OCI-LY1 (cell line): ENCODE measurements around the gene ZNF662.

Source experiments
- H2AFZ ChIP-seq: fragments of 200-600 bp; sonication (generic), shearing (Covaris generic); 2 replicates; pipeline ENCODE4 v1.6.0; 2014; ENCODE audit warnings: antibody characterized with exemption, mild to moderate bottlenecking, low read length
- H3F3A ChIP-seq: fragments of 200-600 bp; sonication (generic), shearing (Covaris generic); 2 replicates; pipeline ENCODE4 v1.6.0; 2014; ENCODE audit warnings: mild to moderate bottlenecking, antibody characterized with exemption, low read length, moderate library complexity; ENCODE audit not compliant: insufficient read depth
- H3K27ac ChIP-seq: fragments of 200-600 bp; sonication (generic); 2 replicates; pipeline ENCODE4 v1.5.1; 2014; ENCODE audit warnings: low read length, mixed run types, mild to moderate bottlenecking, low read depth; ENCODE audit not compliant: poor library complexity, severe bottlenecking
- H3K27me3 ChIP-seq: fragments of 200-600 bp; sonication (generic); 2 replicates; pipeline ENCODE4 v1.6.0; 2014; ENCODE audit warnings: antibody characterized with exemption, mild to moderate bottlenecking, low read length, moderate library complexity; ENCODE audit not compliant: insufficient read depth
- H3K36me3 ChIP-seq: fragments of 200-600 bp; sonication (generic); 2 replicates; pipeline ENCODE4 v1.6.1; 2014; ENCODE audit warnings: mild to moderate bottlenecking, antibody characterized with exemption, low read length, moderate library complexity, mixed read lengths; ENCODE audit not compliant: insufficient read depth
- H3K4me1 ChIP-seq: fragments of 200-600 bp; sonication (generic); 2 replicates; pipeline ENCODE4 v1.5.1; 2014; ENCODE audit warnings: mild to moderate bottlenecking, low read length, moderate library complexity; ENCODE audit not compliant: insufficient read depth, severe bottlenecking
- H3K4me2 ChIP-seq: fragments of 200-600 bp; sonication (generic), shearing (Covaris generic); 2 replicates; pipeline ENCODE4 v1.6.1; 2014; ENCODE audit warnings: low read length
- H3K4me3 ChIP-seq: fragments of 200-600 bp; sonication (generic); 2 replicates; pipeline ENCODE4 v1.5.1; 2014; ENCODE audit warnings: low read length, low read depth, mild to moderate bottlenecking, mixed read lengths; ENCODE audit not compliant: poor library complexity, severe bottlenecking
- H3K79me2 ChIP-seq: fragments of 200-600 bp; shearing (Covaris generic); 2 replicates; pipeline ENCODE4 v1.6.1; 2016; ENCODE audit warnings: mixed run types, low read length, mixed read lengths; ENCODE audit not compliant: insufficient read depth
- H3K9ac ChIP-seq: fragments of 200-600 bp; sonication (generic), shearing (Covaris generic); 2 replicates; pipeline ENCODE4 v1.6.1; 2014; ENCODE audit warnings: mild to moderate bottlenecking, low read length, mixed read lengths
- H3K9me2 ChIP-seq: fragments of 200-600 bp; sonication (generic), shearing (Covaris generic); 2 replicates; pipeline ENCODE4 v1.6.1; 2014; ENCODE audit warnings: low read depth, mild to moderate bottlenecking, low read length, mixed read lengths
- H3K9me3 ChIP-seq: fragments of 200-600 bp; shearing (Covaris generic); 2 replicates; pipeline ENCODE4 v1.6.1; 2014; ENCODE audit warnings: low read length, mixed read lengths
- H4K20me1 ChIP-seq: fragments of 200-600 bp; sonication (generic), shearing (Covaris generic); 2 replicates; pipeline ENCODE4 v1.6.0; 2016; ENCODE audit warnings: mild to moderate bottlenecking, low read length; ENCODE audit not compliant: insufficient read depth
- CTCF ChIP-seq: fragments of 200-600 bp; sonication (generic), shearing (Covaris generic); IDR thresholded peaks from 2 replicates; pipeline ENCODE4 v1.5.1; 2017; ENCODE audit warnings: mild to moderate bottlenecking, antibody characterized with exemption, low read length, moderate library complexity, mixed read lengths
- EZH2 ChIP-seq: fragments of 200-600 bp; sonication (generic), shearing (Covaris generic); IDR thresholded peaks from 2 replicates; pipeline ENCODE4 v1.8.0; 2017; ENCODE audit warnings: borderline replicate concordance, mixed run types, mild to moderate bottlenecking, antibody characterized with exemption, low read length, moderate library complexity, mixed read lengths

Gene ZNF662

GRCh38 chr3:42906070-42906847, at the start of gene ZNF662:
ZNF662 (plus strand) TSS chr3:42906142; CDS start chr3:42908115, 1,973 bp downstream.
- H3K4me1 ChIP-seq, result no peaks in the 10 kb centered on the region
- no peak within 1 kb of the TSS for H3K4me3 ChIP-seq
- H3F3A ChIP-seq, result no peaks in the 10 kb centered on the region
- H3K9me3 ChIP-seq, result no peaks in the 10 kb centered on the region
- no peaks in the 10 kb centered on the region for H4K20me1 ChIP-seq
- no peak within 1 kb of the TSS for H3K9ac ChIP-seq
- H3K36me3 ChIP-seq, result no peaks in the 10 kb centered on the region
- no peak within 1 kb of the TSS for H3K4me2 ChIP-seq
- TF ChIP-seq CTCF, result no peak
- no peak for TF ChIP-seq EZH2
- H3K9me2 ChIP-seq, result no peaks in the 10 kb centered on the region
- no peak within 1 kb of the TSS for H3K27ac ChIP-seq
- no peak within 1 kb of the TSS for H2AFZ ChIP-seq
- H3K79me2 ChIP-seq, result no peaks in the 10 kb centered on the region
- H3K27me3 ChIP-seq, result no peaks in the 10 kb centered on the region

DNA sequence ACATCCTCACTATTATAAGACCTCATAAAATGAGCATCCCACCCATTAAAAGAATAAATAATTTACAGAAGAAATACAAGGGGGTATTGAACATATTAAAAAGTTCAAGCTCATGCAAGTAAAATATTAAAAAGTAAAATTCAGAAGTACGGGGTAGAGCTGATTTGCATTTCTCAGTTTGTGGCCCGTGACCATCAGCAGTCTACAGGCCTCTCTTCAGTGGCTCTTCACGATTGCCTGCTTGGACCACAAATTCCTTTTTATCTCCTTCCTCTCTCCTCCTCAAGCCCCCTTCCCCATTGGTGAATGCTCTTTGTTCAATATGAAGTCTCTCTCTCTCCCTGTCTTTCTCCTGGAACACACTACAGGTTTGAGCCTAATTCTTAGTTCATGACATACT, 49.4 kb upstream of the ZNF662 start:
- Histone ChIP-seq H3K9me3 (no peaks in the 10 kb centered on the region), H4K20me1 (no peaks in the 10 kb centered on the region), H2AFZ (no peak overlapping the region), H3F3A (no peaks in the 10 kb centered on the region), H3K27ac (no peak overlapping the region), H3K27me3 (no peaks in the 10 kb centered on the region), H3K36me3 (no peaks in the 10 kb centered on the region), H3K4me1 (no peaks in the 10 kb centered on the region), H3K4me2 (no peak overlapping the region), H3K9me2 (no peaks in the 10 kb centered on the region), H3K79me2 (no peaks in the 10 kb centered on the region), H3K9ac (no peak overlapping the region), H3K4me3 (no peak overlapping the region)
- no peak for TF ChIP-seq EZH2
- no peak for TF ChIP-seq CTCF

GRCh38 chr3:42864321-42864950, 41.5 kb upstream of the ZNF662 start:
- H3K4me2 ChIP-seq, result no peak overlapping the region
- no peaks in the 10 kb centered on the region for H3K9me2 ChIP-seq
- H3K27ac ChIP-seq, result no peak overlapping the region
- H4K20me1 ChIP-seq, result no peaks in the 10 kb centered on the region
- H3K36me3 ChIP-seq, result no peaks in the 10 kb centered on the region
- no peak for TF ChIP-seq CTCF
- no peak for TF ChIP-seq EZH2
- H3K27me3 ChIP-seq, result no peaks in the 10 kb centered on the region
- H3K4me3 ChIP-seq, result no peak overlapping the region
- no peaks in the 10 kb centered on the region for H3K79me2 ChIP-seq
- H3K9ac ChIP-seq, result no peak overlapping the region
- no peaks in the 10 kb centered on the region for H3K9me3 ChIP-seq
- no peaks in the 10 kb centered on the region for H3F3A ChIP-seq
- no peak overlapping the region for H2AFZ ChIP-seq
- H3K4me1 ChIP-seq, result no peaks in the 10 kb centered on the region
